OCI-LY7 (cell line): ENCODE data around the gene NT5C2.

Source experiments
- EZH2phosphoT487 ChIP-seq: fragments of 200-600 bp; sonication (generic); IDR thresholded peaks from 2 replicates; pipeline ENCODE4 v1.6.1; 2018; ENCODE audit warnings: low read depth, borderline replicate concordance, mild to moderate bottlenecking, mixed run types, antibody characterized with exemption, low read length, moderate library complexity, mixed read lengths
- TF ChIP-seq, protein P1 (sequence below): fragments of 200-600 bp; sonication (generic); conservative IDR thresholded peaks from 2 replicates; pipeline ENCODE4 v1.5.1; 2014; ENCODE audit warnings: mild to moderate bottlenecking, antibody characterized with exemption, low read length, moderate library complexity, mixed read lengths

DNA sequence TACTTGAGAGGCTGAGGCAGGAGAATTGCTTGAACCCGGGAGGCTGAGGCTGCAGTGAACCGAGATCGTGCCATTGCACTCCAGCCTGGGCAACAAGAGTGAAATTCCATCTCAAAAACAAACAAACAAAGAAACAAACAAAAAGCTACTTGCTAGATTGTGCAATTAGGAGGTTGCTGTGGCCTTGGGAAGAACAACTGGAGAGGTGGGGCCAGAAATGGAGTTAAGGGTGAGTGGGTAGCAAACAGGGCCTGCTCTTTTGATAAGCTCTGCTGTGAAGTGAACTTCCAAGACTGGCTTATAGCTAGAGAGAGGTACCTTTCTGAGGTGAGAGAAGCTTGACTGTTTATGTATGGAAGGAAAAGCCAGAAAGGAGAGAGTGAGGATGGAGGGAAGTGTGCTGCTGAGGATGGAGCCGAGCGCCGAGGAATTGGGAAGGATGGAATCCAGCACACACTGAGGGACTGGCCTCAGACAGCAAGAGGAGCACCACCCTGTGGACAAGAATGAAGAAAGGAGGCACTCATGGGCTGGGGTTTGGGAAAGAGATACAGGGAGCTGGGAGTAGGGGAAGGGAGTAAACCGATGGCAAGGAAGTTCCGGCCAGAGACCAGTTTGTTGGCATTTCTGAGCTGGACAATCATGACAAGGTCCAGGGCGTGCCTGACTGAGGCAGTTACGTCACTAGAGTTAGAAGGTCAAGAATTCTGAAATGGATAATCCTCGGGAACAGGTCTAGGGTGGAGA lies 45.6 kb upstream of the NT5C2 start:
- TF ChIP-seq, protein P1, sequence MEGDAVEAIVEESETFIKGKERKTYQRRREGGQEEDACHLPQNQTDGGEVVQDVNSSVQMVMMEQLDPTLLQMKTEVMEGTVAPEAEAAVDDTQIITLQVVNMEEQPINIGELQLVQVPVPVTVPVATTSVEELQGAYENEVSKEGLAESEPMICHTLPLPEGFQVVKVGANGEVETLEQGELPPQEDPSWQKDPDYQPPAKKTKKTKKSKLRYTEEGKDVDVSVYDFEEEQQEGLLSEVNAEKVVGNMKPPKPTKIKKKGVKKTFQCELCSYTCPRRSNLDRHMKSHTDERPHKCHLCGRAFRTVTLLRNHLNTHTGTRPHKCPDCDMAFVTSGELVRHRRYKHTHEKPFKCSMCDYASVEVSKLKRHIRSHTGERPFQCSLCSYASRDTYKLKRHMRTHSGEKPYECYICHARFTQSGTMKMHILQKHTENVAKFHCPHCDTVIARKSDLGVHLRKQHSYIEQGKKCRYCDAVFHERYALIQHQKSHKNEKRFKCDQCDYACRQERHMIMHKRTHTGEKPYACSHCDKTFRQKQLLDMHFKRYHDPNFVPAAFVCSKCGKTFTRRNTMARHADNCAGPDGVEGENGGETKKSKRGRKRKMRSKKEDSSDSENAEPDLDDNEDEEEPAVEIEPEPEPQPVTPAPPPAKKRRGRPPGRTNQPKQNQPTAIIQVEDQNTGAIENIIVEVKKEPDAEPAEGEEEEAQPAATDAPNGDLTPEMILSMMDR, result peak; percentile 33; the same call in 1 of the 2 replicates
- no peak for TF ChIP-seq EZH2phosphoT487
